Measurements from ENCODE around the gene EIF3F. TPM values are rescaled to one million over a fixed set of nuclear protein-coding genes. Genes with fewer than 3 reads are reported as not detected.

EIF3F gene
- total and polyA plus RNA-seq, 10 of the 15 experiments (the other 5 are each of a cell fraction or from before 2014, with no cell fraction given) = 81.3 to 461 (median 213) TPM

DNA sequence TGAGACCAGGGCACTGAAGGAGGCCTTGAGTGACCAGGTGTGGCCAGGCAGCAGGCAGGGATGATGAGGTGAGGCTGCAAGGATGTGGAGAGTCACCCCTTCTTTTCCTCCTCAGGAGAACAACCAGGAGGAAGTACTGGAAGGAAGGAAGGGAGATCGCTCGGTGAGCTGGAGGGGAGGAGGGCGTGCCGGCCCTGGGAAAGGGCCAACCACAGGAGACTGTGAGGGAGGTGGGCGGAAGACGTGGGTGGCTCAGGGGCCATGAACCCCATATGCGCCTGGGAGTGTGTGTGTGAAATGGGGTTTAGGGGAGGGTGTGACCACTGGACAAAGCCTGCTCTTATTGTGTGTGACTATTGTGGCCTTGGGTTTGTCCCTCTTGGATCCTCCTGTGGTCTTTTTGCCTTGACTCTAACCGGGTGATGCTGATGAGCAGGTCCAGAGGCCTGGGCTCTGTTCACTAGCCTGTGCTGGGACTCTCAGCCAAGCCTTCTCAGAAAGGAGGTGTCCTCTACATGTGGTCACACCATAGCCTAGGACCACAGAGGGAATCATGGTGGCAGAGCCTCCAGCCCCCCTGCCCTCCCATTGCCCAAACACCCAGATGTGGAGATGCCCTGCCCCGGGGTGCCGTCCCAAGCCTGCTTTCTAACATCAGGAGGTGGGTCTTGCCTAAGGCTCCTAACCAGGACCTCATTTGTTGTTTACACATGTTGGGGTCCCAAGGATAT lies 52.6 kb downstream of the EIF3F start (continued):
- TF ChIP-seq, protein P1, sequence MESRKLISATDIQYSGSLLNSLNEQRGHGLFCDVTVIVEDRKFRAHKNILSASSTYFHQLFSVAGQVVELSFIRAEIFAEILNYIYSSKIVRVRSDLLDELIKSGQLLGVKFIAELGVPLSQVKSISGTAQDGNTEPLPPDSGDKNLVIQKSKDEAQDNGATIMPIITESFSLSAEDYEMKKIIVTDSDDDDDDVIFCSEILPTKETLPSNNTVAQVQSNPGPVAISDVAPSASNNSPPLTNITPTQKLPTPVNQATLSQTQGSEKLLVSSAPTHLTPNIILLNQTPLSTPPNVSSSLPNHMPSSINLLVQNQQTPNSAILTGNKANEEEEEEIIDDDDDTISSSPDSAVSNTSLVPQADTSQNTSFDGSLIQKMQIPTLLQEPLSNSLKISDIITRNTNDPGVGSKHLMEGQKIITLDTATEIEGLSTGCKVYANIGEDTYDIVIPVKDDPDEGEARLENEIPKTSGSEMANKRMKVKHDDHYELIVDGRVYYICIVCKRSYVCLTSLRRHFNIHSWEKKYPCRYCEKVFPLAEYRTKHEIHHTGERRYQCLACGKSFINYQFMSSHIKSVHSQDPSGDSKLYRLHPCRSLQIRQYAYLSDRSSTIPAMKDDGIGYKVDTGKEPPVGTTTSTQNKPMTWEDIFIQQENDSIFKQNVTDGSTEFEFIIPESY (IDR thresholded peaks at IDR 0.05) = no peak
- TF ChIP-seq, protein P2, sequence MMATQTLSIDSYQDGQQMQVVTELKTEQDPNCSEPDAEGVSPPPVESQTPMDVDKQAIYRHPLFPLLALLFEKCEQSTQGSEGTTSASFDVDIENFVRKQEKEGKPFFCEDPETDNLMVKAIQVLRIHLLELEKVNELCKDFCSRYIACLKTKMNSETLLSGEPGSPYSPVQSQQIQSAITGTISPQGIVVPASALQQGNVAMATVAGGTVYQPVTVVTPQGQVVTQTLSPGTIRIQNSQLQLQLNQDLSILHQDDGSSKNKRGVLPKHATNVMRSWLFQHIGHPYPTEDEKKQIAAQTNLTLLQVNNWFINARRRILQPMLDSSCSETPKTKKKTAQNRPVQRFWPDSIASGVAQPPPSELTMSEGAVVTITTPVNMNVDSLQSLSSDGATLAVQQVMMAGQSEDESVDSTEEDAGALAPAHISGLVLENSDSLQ (IDR thresholded peaks at IDR 0.05) = no peak
- TF ChIP-seq SIX5 (IDR thresholded peaks at IDR 0.05; ENCODE audit: low read depth, low read length, severe bottlenecking) = no peak

DNA sequence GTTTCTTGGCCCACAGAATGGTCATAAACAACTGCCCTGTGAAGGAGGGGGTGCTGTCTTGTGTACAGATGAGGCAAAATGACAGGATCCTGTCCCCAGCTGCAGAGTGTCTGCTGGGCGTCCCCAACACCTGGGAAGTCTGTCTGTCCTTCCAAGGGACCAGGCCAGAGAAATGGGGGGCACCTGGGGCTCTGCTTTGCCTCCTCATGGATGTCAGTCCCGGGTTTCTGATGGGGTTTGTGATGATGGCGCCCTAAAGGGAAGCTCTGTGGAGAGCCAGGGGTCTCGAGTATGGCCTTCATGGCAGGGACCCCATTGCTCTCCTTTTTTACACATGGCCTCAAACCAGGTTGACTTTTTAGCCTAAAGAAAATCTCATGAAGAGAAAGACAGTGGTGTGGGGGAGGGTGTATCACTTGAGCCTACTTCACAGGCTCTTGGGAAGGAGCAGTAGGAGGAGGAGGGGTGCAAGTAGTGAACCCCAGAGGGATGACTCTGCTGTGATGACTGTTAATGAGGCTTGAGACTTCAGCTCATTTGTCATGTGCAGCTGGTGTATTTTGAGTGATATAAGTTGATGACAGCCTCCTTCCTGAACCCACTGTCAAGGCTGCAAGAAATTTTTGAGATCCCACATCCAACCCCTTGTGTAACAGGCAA lies 53.3 kb downstream of the EIF3F start:
- no peaks in the 10 kb centered on the region for H3K9me3 ChIP-seq (replicated peaks; ENCODE audit: control insufficient read depth, insufficient read depth, low read length)
- H3K4me1 ChIP-seq (ENCODE audit: control insufficient read depth, insufficient read depth, low read length) = no peaks in the 10 kb centered on the region
- DNase-seq (ENCODE audit: low read depth, low spot score) (no peak), FAIRE-seq (no peak), ATAC-seq (no peak)
- no peak overlapping the region for H3K9ac ChIP-seq (ENCODE audit: control insufficient read depth, insufficient read depth, low read length)
- no peak overlapping the region for H2AFZ ChIP-seq (ENCODE audit: control insufficient read depth, low read depth, low read length)
- H3K27ac ChIP-seq (ENCODE audit: control insufficient read depth, insufficient read depth) = no peak overlapping the region
- ChIA-PET SMC1A (ENCODE audit: uncharacterized antibody, unreplicated experiment) (no interaction called here), CTCF (no interaction called here), RAD21 (ENCODE audit: unreplicated experiment) (no interaction called here), POLR2A (no interaction called here)
- BruUV-seq (replicated peaks) = no TSS peak
- TF ChIP-seq ETV6 (conservative IDR thresholded peaks at IDR 0.05 in 1 of 2, IDR thresholded peaks at IDR 0.05 in 1 of 2; ENCODE audit: borderline replicate concordance in 1 of 2, low read depth in 1 of 2) (no peak), IKZF2 (IDR thresholded peaks at IDR 0.05) (no peak), CBX3 (IDR thresholded peaks at IDR 0.05; ENCODE audit: borderline replicate concordance, low read depth) (no peak)
- TF ChIP-seq, protein P3, sequence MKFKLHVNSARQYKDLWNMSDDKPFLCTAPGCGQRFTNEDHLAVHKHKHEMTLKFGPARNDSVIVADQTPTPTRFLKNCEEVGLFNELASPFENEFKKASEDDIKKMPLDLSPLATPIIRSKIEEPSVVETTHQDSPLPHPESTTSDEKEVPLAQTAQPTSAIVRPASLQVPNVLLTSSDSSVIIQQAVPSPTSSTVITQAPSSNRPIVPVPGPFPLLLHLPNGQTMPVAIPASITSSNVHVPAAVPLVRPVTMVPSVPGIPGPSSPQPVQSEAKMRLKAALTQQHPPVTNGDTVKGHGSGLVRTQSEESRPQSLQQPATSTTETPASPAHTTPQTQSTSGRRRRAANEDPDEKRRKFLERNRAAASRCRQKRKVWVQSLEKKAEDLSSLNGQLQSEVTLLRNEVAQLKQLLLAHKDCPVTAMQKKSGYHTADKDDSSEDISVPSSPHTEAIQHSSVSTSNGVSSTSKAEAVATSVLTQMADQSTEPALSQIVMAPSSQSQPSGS (IDR thresholded peaks at IDR 0.05; ENCODE audit: low read length) = no peak
- H3K4me2 ChIP-seq (ENCODE audit: control insufficient read depth, insufficient read depth) = no peak overlapping the region
- in situ Hi-C loops (cut with MboI) (no loop called here), intact Hi-C loops (cut with micrococcal nuclease; ENCODE audit: unreplicated experiment) (no loop called here)
- no peaks in the 10 kb centered on the region for H3K79me2 ChIP-seq (ENCODE audit: control insufficient read depth, insufficient read depth, low read length)
- H3K4me3 ChIP-seq = no peak overlapping the region
- no peaks in the 10 kb centered on the region for H3K36me3 ChIP-seq (ENCODE audit: control insufficient read depth in 2 of 2, insufficient read depth in 2 of 2, low read length in 1 of 2)
- H3K27me3 ChIP-seq (replicated peaks in 1 of 2; ENCODE audit: control insufficient read depth in 2 of 2, insufficient read depth in 2 of 2, low read length in 1 of 2) = no peaks in the 10 kb centered on the region; a peak in 2 of 4 replicates
- H4K20me1 ChIP-seq (ENCODE audit: control insufficient read depth, insufficient read depth) = no peaks in the 10 kb centered on the region
- WGBS (ENCODE audit: insufficient coverage, insufficient replicate concordance, low lambda C conversion rate, missing lambda C conversion rate) = 10% methylated on average over 4 of the region's 4 CpGs
